Activated CD4-positive, alpha-beta T cell treated with anti-CD3 and anti-CD28 coated beads, Interleukin-2, Interleukin-6, amounts not matched to agents 100 ng/mL and 50 ng/mL, durations not matched to agents 16 hours and 8 hours (primary cell): ENCODE data around the gene MCAT.
"Not testable (repeated sequence)": the region's sequence is repeated elsewhere in the genome, so short reads cannot be mapped to it uniquely, and the experiment has no call there.

ENCODE experiments used
- DNase-seq: peaks from one replicate; pipeline ENCODE4 v3.0.0-alpha.2; 2020

Gene MCAT

DNA sequence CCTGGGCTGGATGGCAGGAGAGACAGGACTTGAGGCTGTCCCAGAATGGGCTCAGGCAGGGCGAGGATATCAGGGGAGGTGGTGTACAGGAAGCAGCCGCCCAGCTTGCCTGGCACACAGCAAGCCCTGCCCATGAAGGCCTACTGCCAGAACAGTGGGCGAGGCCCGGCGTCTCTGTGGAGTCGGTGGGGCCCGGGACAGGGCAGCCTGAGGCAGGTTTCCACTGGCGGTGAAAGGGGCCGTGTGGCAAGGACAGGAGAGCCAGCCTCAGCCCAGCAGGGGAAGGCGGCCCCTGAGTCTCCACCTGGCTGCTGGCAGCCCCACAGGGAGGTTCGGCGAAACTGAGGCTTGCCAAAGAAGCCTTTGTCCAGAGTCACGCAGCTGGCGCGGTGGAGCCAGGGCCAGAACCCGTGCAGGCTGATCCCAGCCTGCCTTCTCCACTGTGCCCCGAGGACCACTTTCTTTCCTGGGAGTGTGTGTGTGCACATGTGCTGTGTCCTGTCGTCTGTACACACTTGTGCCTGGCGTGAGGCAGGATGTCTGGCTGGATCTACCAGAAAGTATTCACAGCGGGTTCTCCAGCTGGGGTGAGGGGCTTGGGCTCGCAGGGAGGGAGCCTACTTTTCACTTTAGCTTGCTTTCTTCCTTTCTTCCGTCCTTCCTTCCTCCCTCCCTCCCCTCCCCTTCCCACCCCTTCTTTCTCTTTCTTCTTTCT is 9.3 kb upstream of the MCAT start:
- DNase-seq: peak; percentile 71

- DNase-seq: no peak
These were observed 8.8 kb upstream of the MCAT start for GRCh38 chr22:43152003-43152356.

GRCh38 chr22:43151251-43152002 is 8.2 kb upstream of the MCAT start, which contains the start of gene TSPO:
Gene TSPO, plus strand, starts transcription at chr22:43151559. Its CDS starts 7,680 bp downstream, at chr22:43159239.
- peak; percentile 69 for DNase-seq

DNA sequence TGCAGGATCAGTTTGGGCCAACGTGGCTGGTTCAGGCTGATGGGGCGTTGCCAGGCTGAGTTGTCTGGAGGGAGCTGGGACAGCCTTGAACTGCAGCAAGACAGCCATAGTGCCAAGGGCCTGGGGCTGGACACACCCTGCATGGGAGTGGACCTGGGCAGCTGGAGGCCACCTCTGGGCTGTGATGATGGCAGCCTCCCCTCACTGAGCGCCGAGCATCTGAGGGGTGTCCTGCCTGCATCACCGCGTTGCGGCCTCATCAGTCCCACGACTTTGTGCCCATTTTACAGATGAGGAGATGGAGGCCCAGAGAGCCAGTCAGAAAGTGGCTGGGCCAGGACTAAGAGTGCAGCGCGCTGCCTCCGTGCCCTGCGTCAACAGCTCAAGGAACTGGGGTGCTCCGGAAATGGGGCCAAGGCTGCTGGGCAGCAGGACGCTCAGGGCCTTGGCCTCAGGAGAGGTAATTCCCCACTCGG is 7.6 kb upstream of the MCAT start:
- no peak for DNase-seq

DNA sequence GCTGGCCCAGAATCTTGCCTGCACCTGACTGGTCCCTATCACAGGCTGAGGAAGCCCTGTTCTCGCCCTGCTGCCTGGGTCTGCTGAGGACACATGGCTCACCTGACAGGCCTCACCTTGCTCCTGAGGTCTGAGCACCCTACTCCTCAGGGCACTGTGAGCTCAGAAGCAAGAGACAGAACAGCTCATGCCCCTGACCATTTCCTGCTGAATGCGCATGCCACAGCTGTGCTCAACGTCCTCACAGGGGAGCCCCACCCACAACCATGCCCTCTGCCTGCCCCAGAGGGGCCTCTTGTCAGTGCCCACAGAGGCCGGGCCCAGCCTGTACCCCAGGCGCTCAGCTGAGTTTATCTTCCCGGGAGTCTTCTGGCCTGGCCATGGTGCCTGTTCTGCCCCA is 5.4 kb upstream of the MCAT start:
- peak; percentile 19 for DNase-seq

DNA sequence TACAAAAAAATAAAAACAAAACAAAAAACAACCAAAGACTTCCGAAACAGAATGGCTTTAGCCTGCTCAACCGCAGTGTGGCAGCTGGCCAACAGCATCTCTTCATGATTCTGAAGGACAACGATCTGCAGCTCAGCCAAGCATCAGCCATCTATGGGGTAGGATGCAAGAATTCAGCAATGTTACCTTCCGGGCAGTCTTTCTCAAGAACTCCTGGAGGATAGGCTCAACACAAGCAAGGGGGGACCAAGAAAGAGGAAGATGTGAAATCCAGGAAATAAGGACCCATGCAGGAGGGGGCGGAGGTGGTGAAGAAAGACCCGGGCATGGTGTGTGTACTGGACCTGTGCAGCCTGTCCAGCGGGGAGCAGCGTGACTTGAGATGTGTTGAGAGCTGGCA is 4.6 kb upstream of the MCAT start:
- no peak for DNase-seq

DNA sequence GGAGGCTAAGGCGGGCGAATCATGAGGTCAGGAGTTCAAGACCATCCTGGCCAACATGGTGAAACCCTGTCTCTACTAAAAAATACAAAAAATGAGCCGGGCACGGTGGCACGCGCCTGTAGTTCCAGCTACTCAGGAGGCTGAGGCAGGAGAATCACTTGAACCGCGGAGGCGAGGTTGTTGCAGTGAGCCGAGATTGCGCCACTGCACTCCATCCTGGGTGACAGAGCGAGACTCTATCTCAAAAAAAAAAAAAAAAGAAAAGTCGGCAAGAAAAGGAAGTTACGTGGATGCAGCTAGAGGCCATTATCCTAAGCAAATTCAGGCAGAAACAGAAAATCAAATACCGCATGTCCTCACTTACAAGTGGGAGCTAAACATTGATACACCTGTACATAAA is 3.1 kb upstream of the MCAT start:
- DNase-seq: not testable (repeated sequence)

GRCh38 chr22:43145371-43145770 is 2.2 kb upstream of the MCAT start:
- not testable (repeated sequence) for DNase-seq

GRCh38 chr22:43144949-43145348 is 1.8 kb upstream of the MCAT start:
- no peak for DNase-seq

DNA sequence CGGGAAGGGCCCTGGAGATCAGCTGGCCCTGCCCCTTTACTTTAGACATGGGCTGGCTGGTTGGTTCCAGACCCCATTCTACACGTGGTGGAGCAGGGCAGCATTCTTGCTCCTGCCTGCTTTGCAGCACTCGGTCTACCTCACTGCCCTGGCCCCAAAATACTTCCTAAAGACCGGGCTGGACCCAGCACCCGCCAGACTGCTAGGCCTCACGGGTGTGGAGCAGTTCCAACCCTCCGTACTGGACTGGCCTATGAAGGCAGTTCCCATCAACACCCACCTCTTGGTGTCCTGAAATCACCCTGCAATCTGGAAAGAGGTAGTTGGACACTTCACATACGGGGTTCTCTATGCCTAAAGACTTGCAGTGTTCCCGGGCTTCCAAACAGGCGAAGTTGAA is 6.4 kb downstream of the MCAT start:
- no peak for DNase-seq

GRCh38 chr22:43136255-43136654 is 6.9 kb downstream of the MCAT start:
- peak; percentile 44 for DNase-seq

- DNase-seq: no peak
These were observed 7.6 kb downstream of the MCAT start for GRCh38 chr22:43135565-43135964.

DNA sequence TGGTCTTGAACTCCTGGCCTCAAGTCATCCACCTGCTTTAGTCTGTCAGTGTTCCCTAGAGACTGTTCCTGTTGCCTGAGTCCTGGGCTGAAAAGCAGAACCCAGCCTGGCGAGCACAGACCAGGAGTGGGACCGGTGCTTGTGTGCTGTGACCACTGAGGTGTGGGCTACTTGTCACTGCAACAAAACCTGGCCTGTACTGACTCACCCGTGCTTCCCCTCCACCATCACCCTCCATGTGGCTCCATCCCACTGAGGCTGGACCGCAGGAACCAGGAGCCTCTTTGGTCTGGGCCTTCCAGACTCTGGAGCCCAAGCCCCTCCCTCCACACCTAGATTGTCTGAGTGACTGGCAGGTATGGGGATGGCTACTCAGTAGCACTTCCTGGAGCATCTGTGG is 8.6 kb downstream of the MCAT start:
- DNase-seq: no peak

- DNase-seq: no peak
These were observed 9.8 kb downstream of the MCAT start for GRCh38 chr22:43133401-43133800.

GRCh38 chr22:43131773-43132501 is 11.3 kb downstream of the MCAT start:
- DNase-seq: no peak

DNA sequence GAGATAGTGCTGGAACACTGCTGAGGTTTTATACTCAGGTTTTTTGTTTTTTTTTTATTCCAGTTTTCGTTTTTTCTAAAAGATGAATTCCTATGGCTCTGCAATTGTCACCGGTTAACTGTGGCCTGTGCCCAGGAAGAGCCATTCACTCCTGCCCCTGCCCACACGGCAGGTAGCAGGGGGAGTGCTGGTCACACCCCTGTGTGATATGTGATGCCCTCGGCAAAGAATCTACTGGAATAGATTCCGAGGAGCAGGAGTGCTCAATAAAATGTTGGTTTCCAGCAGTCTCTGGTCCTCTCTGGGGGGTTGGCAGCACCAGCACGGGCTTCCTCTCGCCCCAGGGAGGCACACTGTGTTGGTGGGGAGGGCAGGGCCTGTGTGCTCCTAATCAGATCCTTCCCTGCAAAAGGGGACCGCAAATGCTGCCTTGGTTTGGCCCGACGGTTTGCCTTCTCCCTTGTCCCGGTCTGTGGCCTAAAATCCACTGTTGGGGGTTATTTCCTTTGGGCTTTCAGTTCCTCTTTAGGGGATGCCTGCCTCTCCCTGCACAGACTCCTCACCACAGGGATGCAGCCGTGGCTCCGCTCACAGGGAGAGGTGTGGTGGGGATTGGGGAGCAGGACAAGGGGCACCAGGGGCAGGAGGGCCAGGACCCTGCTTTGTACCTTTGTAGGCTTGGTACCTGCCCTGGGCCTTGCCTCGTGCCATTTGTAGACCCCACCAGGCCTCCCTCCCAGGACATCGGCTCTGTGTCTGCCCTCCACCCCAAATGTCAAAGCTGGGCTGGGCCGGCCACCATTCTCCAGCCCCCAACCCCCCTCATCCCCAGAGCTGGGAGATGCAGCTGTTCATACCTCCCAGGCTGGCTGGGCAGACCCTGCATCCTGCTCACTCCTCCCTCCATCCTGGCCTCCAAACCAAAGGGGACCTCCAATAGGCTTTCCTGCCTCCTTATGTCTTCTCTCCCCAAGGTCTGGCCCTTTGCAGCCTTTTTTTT is 13.5 kb downstream of the MCAT start:
- DNase-seq: no peak

- no peak for DNase-seq
These were observed 14.2 kb downstream of the MCAT start for GRCh38 chr22:43128928-43129424.

GRCh38 chr22:43128116-43128515 is 15.1 kb downstream of the MCAT start:
- no peak for DNase-seq

- no peak for DNase-seq
These were observed 15.9 kb downstream of the MCAT start for GRCh38 chr22:43127166-43127908.

DNA sequence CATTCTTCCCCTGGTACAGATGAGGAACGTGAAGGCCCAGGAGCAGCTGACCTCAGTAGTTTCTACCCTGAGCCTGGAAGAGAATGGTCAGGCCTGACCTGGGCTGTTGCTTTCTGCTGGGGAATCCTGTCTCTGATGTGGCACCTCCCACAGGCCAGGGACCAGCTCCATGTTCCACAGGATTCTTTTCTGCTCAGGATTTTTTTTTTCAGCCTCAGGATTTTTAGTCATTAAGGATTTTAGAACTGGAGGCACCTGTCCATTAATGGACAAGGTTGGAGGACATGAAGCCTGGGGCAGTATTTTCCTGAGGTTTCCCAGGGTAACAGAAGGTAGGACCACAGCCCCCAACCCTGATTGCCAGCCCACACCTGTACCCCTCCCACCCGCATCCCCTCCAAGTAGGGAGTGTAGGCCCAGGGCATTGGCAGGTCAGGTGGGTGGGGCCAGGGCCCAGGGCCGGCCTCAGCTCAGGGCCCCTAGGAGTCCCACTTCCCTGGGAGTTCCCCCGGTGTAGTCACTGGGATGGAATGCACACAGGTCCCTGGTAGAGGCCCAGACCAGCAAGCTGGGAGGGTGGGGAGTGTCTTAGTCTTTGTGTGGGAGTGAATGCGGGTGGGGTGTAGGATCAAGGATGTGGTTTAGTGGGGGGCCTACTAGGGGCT is 16.6 kb downstream of the MCAT start:
- no peak for DNase-seq

DNA sequence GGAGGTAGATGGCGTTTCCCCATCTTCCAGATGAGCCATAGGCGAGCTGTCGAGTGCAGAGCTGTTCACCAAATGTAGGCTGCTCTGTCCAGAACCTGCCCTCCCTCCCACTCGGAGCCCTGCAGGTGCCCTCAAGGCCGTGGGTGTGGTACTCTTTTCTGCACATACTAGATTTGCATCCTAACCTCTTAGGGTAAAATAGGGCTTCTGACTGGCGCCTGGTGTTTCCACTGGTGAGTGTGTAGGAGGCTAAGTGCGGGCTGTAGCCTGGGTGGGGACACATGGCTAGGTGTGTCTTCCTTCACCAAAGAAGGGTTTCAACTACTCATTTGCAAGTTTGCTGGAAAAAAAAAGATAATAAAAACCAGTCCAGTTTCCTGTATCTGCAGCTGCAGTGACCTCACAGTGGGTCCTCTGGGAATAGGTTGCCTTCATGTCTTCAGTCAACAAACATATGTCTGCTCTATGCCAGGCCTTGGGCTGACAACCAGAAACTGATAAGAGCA is 24.2 kb downstream of the MCAT start:
- DNase-seq: no peak
